Activated B cell treated with CpG ODN at 0.5 μM for 24 hours (primary cell): Measurements from ENCODE around the gene NTNG2. TPM values are rescaled to one million over a fixed set of nuclear protein-coding genes. Genes with fewer than 3 reads are reported as not detected.

Source experiments
- ATAC-seq: fragments of 200-7000 bp; cut with Tn5 transposase; one replicate; pipeline ENCODE4 v1.10.0; 2021; ENCODE audit warnings: low read depth, mild to moderate bottlenecking, moderate library complexity
- CTCF ChIA-PET: fragments of 350-600 bp; sonication (Branson Sonifier 250); formaldehyde crosslinking; loops from one replicate; lab custom pipeline; 2021; ENCODE audit warnings: antibody characterized with exemption; lab: Charles Lee
- POLR2A ChIA-PET: fragments of 350-600 bp; sonication (Branson Sonifier 250); formaldehyde crosslinking; loops from one replicate; lab custom pipeline; 2021; ENCODE audit warnings: antibody characterized with exemption; lab: Charles Lee
- DNase-seq: peaks from one replicate; pipeline ENCODE4 v3.0.0; 2022
- H3K27ac Mint-ChIP-seq: one replicate; pipeline ENCODE4 v1.8.0; 2020; ENCODE audit warnings: mixed read lengths
- H3K27me3 Mint-ChIP-seq: one replicate; pipeline ENCODE4 v1.8.0; 2021; ENCODE audit warnings: mixed read lengths
- H3K36me3 Mint-ChIP-seq: one replicate; pipeline ENCODE4 v1.8.0; 2021; ENCODE audit warnings: low read depth, mixed read lengths
- H3K4me1 Mint-ChIP-seq: one replicate; pipeline ENCODE4 v1.8.0; 2021; ENCODE audit warnings: mixed read lengths
- H3K4me3 Mint-ChIP-seq: one replicate; pipeline ENCODE4 v1.8.0; 2020; ENCODE audit warnings: mild to moderate bottlenecking, mixed read lengths
- H3K9me3 Mint-ChIP-seq: one replicate; pipeline ENCODE4 v1.8.0; 2020; ENCODE audit warnings: mixed read lengths
- CTCF ChIP-seq: fragments of 200-600 bp; IDR thresholded peaks from one replicate; pipeline ENCODE4 v1.8.0; 2022; ENCODE audit warnings: antibody characterized with exemption, mild to moderate bottlenecking
- intact Hi-C: fragments of 100-400 bp; cut with micrococcal nuclease; formaldehyde crosslinking; loops from one replicate; pipeline ENCODE4 v1.15.1; 2024
- total RNA-seq: library from RNA; stranded (reverse); gene quantifications from 2 replicates; pipeline ENCODE4 v1.2.3, GENCODE V29; 2022

The NTNG2 gene
- total RNA-seq, 1 donor from 2014 or later, result 3.1 TPM

GRCh38 chr9:132124800-132125199 lies 37.1 kb upstream of the NTNG2 start:
- ATAC-seq, result no peak
- intact Hi-C loops, result no loop called here
- DNase-seq, result no peak
- Mint-ChIP-seq H3K9me3 (no peaks in the 10 kb centered on the region), H3K36me3 (no peaks in the 10 kb centered on the region), H3K27me3 (peaks cover 63% of the 10 kb centered on the region), H3K27ac (no peak overlapping the region), H3K4me1 (peaks cover 3% of the 10 kb centered on the region), H3K4me3 (no peak overlapping the region)
- CTCF ChIA-PET, result no interaction called here
- TF ChIP-seq CTCF, result no peak
- POLR2A ChIA-PET, result interaction anchor here (0.6 kb wide), 1 partner anchor 37 kb away, joined by 3 read pairs; the partner anchor contains the start of gene NTNG2

- peaks cover 3% of the 10 kb centered on the region for H3K4me1 Mint-ChIP-seq
- no peak for DNase-seq
- H3K27me3 Mint-ChIP-seq, result peaks cover 65% of the 10 kb centered on the region
- ChIA-PET CTCF (no interaction called here), POLR2A (no interaction called here)
- H3K4me3 Mint-ChIP-seq, result no peak overlapping the region
- no peaks in the 10 kb centered on the region for H3K36me3 Mint-ChIP-seq
- TF ChIP-seq CTCF, result no peak
- H3K27ac Mint-ChIP-seq, result no peak overlapping the region
- no peak for ATAC-seq
- intact Hi-C loops, result no loop called here
- no peaks in the 10 kb centered on the region for H3K9me3 Mint-ChIP-seq
These were observed 36.5 kb upstream of the NTNG2 start for GRCh38 chr9:132125361-132125760.

GRCh38 chr9:132125944-132126679 lies 35.7 kb upstream of the NTNG2 start:
- intact Hi-C loops, result no loop called here
- no peak for ATAC-seq

GRCh38 chr9:132126680-132127236 lies 35.1 kb upstream of the NTNG2 start:
- Mint-ChIP-seq H3K36me3 (no peaks in the 10 kb centered on the region), H3K9me3 (no peaks in the 10 kb centered on the region), H3K4me3 (peak overlapping the region; percentile 46), H3K4me1 (peaks cover 3% of the 10 kb centered on the region), H3K27me3 (peaks cover 69% of the 10 kb centered on the region), H3K27ac (no peak overlapping the region)
- no peak for ATAC-seq
- DNase-seq, result no peak
- intact Hi-C loops, result no loop called here
- no peak for TF ChIP-seq CTCF
- ChIA-PET POLR2A (no interaction called here), CTCF (no interaction called here)

More at GRCh38 chr9:132125944-132126679, 35.7 kb upstream of the NTNG2 start:
- CTCF ChIA-PET, result no interaction called here
- Mint-ChIP-seq H3K27ac (no peak overlapping the region), H3K9me3 (no peaks in the 10 kb centered on the region), H3K4me1 (peaks cover 3% of the 10 kb centered on the region), H3K36me3 (no peaks in the 10 kb centered on the region), H3K27me3 (peaks cover 67% of the 10 kb centered on the region), H3K4me3 (peak overlapping the region; percentile 46)
- no peak for DNase-seq
- POLR2A ChIA-PET, result no interaction called here
- no peak for TF ChIP-seq CTCF

- no peak for TF ChIP-seq CTCF
- intact Hi-C loops, result no loop called here
- Mint-ChIP-seq H3K27ac (no peak overlapping the region), H3K27me3 (peaks cover 70% of the 10 kb centered on the region), H3K4me1 (peaks cover 3% of the 10 kb centered on the region), H3K4me3 (no peak overlapping the region), H3K36me3 (no peaks in the 10 kb centered on the region), H3K9me3 (no peaks in the 10 kb centered on the region)
- no peak for ATAC-seq
- DNase-seq, result no peak
- ChIA-PET CTCF (no interaction called here), POLR2A (no interaction called here)
These were observed 33.8 kb upstream of the NTNG2 start for GRCh38 chr9:132127888-132128534.
